ENCODE results near the gene GH1.
A peak's percentile ranks its signal among the peaks of the same experiment; 100 is the strongest.
"Not testable (repeated sequence)": the region's sequence is repeated elsewhere in the genome, so short reads cannot be mapped to it uniquely, and the experiment has no call there.

Gene GH1

DNA sequence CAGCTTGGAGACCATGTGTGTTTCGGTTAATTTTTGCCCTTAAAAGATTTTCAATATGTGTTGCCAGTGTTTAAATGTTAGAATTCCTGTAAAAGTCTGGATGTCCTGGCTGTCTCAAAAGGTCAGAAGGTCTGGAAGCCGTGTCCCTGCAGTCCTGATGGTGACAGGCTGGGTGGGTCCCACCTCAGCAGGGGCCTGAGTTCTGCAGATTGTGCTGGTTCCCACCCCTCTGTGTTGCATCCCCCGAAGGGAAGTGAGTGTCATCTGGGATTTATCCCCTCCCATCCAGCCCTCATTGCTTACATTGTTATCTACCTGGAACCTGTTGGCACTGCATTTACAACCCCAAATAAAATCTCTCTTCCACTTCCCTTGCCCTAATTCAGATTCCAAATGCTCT lies 24.6 kb downstream of the GH1 start:
- not testable (repeated sequence) for DNase-seq

DNA sequence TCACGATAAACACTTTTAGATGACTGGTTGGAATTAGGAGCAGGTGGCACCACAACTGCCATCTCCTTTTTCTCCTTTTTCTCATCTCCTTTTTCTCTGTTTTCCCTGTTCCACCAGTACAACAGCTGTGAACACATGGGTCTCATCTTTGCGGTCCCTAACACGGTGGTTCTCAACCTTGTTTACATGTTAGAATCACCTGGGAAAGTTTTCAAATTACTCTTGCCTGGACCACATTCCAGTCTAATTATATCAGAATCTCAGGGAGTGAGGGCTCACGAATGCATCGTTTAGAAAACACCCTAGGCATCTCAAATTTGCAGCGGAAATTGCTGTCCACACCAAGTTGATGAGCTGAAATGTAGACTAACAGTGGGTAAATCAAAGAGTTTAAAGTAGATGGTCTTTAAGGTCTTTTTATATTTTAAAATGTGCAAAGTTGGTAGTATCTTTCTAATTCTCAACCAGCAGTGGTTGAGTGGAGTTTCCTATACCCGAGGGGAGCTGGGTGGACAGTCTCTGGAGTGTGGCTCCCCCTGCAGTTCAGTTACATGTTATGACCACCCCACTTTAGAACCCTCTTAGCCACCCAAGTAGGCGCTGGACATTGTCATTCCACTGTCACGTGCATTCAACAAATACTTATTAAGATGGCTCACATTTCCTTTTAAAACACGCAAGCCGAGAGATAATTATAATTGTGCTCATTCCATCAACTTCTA lies 26.2 kb downstream of the GH1 start:
- DNase-seq = not testable (repeated sequence)

DNA sequence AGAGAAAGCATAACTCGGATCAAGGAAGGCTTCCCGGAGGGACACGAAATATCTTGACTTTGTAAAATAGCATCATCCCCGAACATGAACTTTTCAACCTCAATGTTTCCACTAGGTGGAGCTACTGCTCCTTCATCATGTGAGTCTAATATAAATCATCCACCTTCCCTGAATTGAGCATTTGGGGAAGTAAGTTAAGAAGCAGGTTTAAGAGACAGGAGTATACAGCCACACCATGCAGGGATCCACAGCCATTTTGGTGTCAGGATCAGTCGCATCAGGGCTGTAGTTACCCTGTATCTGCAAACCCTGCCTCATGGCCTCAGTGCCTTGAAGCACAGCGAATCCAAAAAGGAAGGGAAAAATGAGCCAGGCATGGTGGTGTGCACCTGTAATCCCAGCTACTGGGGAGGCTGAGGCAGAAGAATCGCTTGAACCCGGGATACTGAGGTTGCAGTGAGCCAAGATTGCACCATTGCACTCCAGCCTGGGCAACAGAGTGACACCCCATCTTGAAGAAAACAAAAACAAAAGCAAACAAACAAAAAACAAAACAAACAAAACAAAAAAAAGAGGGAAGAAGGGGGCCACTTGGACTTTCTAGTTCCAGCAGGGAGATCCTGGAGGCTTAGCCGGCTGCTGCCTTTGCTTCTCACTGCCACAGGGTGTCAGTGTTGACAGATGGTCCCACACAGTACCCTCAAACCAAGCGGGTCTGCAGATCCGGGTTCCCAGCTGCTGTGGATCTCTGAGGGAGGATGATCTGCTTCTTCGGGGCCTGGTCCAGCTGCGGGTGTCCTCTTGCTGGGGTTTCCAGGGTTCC lies 29.4 kb downstream of the GH1 start:
- DNase-seq = peak; percentile 48

DNA sequence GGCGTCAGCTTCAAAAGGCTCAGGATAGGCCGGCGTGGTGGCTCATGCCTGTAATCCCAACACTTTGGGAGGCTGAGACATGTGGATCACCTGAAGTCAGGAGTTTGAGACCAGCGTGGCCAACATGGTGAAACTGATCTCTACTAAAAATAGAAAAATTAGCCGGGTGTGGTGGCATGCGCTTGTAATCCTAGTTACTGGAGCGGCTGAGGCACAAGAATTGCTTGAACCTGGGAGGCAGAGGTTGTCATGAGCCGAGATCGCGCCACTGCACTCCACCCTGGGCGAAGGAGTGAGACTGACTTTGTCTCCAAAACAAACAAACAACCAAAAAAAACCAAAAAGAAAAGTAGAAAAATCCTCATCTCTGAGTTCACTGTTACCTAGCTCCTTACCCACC lies 33.5 kb downstream of the GH1 start:
- DNase-seq = not testable (repeated sequence)

DNA sequence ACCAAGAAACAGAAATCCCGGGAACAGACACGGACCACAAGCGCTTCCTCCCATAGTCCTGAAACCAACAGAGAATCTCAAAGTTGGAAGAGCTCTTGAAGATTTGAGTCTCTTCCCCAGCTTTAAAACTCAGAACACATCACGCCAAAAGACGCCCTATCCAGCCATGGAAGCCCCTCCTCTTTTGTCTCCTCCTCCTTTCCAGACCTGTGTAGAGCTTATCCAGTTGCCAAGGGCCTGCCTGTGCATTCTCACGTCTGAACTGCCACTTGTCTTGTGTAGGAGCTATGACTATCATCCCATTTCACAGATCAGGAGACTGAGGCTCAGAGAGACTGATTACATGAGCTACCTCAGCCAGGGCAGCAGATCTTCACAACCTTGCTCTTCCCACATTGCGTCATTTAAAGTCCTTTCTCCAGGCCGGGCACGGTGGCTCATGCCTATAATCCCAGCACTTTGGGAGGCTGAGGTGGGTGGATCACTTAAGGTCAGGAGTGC lies 36.0 kb downstream of the GH1 start:
- peak; percentile 42 for DNase-seq

DNA sequence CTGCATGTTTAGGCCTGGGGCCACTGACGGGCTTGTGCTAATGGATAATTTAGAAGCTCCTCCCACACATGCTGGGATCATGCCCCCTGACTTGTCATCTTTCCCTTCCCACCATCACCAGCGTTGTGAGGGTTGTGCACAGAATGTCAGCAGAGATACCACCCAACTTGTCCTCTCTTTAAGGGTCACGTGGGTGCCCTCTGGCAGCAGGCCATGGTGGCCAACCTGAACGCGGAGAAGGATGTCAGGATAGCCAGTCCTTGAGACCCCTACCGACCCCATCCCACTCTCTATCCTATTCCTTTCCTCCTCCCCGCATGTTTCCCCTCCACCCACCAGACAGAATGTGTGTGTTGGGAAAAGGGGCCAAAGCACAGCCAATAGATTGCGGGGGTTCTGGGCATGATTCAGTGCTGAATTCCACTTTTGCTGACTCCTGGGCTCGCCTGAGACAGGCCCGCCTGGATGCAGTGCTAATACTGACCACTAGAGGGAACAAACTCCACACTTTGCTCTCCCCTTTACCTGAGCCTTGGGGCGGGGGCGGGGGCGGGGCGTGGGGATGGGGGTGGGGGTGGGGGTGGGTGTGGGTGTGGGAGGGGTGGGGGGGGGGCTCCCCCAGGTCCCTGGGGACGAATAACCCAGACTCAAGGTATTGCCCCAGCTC lies 36.6 kb downstream of the GH1 start, which contains the start of gene GH2:
TSS of gene GH2 (minus strand) at position 10 of the 667 bp plus-strand sequence. CDS start 143 bp downstream, outside the sequence.
- peak; percentile 63 for DNase-seq

DNA sequence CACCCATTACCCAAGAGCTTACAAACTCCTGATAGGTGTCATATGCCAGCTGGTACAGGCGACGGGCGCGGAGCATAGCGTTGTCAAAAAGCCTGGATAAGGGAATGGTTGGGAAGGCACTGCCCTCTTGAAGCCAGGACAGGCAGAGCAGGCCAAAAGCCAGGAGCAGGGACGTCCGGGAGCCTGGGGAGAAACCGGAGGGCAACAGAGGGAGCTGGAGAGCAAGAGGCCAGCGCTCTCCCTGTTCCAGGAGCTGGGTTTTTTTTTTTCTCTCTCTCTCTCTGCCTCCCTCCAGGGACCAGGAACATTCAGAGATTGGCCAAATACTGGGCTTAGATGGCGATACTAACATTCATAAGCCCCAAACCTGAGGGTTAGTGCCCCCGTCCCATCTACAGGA lies 37.3 kb downstream of the GH1 start:
- peak; percentile 41 for DNase-seq

DNA sequence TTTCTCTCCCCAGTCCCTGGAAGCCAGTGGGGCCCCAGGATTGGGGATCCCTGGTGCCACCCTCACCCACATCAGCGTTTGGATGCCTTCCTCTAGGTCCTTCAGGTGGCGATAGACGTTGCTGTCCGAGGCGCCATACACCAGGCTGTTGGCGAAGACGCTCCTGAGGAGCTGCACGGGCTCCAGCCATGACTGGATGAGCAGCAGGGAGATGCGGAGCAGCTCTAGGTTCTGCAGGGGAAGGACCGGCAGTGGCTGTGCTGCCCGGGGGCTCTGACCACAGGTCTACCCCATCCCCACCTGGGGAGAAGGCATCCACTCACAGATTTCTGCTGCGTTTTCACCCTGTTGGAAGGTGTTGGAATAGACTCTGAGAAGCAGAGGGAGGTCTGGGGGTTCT lies 37.9 kb downstream of the GH1 start:
- DNase-seq = no peak

DNA sequence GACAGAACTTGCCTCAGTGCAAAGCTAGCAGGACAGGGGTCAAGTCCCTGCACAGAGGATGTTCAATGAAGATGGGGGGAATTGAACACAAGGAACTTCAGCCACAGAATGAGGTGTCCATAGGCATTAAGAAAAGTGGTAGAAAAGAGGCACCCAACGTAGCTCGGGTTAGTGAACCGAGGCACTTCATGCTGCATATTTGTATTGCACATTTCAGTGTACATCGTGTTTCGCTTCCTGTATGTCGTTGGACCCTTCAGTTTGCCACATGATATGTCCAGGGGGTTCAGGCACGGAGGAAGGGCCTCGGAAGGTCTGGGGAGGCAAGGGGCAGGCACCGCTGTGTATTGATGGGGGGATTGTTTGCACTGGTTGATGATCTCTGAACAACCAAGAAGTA lies 40.2 kb downstream of the GH1 start:
- not testable (repeated sequence) for DNase-seq

DNA sequence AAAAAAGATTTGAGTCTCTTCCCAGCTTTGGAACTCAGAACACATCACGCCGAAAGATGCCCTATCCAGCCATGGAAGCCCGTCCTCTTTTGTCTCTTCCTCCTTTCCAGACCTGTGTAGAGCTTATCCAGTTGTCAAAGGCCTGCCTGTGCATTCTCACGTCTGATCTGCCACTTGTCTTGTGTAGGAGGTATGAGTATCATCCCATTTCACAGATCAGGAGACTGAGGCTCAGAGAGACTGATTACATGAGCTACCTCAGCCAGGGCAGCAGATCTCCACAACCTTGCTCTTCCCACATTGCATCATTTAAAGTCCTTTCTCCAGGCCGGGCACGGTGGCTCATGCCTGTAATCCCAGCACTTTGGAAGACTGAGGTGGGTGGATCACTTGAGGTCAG lies 43.9 kb downstream of the GH1 start:
- DNase-seq = not testable (repeated sequence)

DNA sequence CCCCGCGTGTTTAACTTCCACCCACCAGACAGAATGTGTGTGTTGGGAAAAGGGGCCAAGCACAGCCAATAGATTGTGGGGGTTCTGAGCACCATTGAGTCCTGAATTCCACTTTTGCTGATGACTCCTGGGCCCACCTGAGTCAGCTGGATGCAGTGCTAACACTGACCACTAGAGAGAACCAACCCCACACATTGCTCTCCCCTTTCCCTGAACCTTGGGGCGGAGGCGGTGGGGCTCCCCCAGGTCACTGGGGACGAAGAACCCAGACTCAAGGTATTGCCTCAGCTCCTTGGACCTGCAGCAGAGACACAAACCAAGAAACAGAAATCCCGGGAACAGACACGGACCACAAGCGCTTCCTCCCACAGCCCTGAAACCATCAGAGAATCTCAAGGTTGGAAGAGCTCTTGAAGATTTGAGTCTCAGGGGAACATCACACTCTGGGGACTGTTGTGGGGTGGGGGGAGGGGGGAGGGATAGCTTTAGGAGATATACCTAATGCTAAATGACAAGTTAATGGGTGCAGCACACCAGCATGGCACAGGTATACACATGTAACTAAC lies 44.5 kb downstream of the GH1 start:
- not testable (repeated sequence) for DNase-seq

DNA sequence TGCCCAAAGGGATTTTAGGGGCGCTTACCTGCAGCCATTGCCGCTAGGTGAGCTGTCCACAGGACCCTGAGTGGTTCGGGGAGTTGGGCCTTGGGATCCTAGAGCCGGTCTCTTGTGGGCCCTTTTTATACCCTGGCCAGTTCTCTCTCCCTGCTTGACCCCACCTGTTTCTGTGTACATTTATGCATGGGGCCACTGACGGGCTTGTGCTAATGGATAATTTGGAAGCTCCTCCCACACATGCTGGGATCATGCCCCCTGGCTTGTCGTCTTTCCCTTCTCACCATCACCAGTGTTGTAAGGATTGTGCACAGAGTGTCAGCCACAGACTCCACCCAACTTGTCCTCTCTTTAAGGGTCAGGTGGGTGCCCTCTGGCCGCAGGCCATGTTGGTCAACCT lies 45.1 kb downstream of the GH1 start, which contains the start of gene CSH2:
TSS of gene CSH2 (minus strand) at position 101 of the 400 bp plus-strand sequence. CDS start at position 38, 63 bp downstream.
- not testable (repeated sequence) for DNase-seq

DNA sequence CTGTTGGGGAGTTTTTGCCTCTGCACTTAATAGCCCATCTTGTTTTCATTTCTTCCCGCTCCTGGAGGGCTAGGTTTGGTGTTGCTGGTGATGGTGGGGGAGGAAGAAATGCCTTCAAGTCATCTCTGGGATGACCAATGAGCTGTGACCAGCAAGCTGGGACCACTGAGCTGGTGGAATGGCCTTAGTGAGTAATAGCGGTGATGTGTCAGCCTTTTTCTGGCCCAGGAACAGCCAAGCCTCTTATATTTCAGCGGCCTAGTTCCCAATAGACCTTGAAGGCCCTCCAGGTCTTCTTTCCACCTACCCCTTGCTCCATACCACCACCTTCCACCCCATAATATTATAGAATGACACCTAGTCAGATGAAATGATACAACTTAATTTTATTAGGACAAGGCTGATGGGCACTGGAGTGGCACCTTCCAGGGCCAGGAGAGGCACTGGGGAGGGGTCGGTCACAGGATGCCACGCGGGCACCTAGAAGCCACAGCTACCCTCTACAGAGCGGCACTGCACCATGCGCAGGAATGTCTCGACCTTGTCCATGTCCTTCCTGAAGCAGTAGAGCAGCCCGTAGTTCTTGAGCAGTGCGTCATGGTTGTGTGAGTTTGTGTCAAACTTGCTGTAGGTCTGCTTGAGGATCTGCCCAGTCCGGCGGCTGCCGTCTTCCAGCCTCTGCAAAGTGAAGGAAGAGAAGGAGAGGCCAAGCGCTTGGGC lies 46.8 kb downstream of the GH1 start:
- DNase-seq = not testable (repeated sequence)

DNA sequence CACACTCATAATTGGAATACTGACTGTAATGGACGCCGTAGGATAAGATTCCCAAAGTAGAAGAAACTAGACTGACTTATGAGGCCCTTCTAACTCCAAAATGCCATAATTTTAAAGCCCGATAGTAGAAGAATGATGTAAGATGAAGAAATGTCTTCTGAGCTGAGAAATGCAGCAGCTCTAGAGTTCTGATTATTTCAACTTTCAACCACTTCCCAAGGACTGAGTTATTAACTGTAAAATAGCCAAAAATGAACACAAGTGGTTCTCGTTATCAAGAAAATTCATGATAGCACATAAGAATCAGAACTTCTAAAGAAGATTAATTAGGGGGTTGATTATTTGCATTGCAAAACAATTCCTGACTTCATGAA lies 48.4 kb downstream of the GH1 start:
- DNase-seq = not testable (repeated sequence)

DNA sequence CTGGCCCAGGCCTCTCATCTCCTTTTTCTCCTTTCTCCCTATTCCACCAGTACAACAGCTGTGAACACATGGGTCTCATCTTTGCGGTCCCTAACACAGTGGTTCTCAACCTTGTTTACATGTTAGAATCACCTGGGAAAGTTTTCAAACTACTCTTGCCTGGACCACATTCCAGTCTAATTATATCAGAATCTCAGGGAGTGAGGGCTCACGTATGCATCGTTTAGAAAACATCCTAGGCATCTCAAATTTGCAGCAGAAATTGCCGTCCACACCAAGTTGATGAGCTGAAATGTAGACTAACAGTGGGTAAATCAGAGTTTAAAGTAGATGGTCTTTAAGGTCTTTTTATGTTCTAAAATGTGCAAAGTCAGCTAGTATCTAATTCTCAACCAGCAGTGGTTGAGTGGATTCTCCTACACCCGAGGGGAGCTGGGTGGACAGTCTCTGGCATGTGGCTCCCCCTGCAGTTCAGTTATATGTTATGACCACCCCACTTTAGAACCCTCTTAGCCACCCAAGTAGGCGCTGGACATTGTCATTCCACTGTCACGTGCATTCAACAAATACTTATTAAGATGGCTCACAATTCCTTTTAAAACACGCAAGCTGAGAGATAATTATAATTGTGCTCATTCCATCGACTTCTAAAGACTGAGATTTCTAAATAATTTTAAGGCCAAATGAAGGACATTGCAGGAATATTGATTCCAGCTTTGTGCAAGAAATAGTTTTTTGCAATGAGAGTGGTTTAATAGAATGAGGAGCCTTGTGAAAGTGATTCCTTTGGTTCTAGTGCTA lies 48.9 kb downstream of the GH1 start:
- DNase-seq = not testable (repeated sequence)
